GM19463 (cell line): ENCODE results near the gene ELMO1.

ENCODE experiments used
- ATAC-seq: cut with Tn5 transposase; IDR thresholded peaks from one replicate; pipeline ENCODE4 v1.9.1; 2021; ENCODE audit warnings: mild to moderate bottlenecking, moderate library complexity; ENCODE audit not compliant: unreplicated experiment

Gene ELMO1

DNA sequence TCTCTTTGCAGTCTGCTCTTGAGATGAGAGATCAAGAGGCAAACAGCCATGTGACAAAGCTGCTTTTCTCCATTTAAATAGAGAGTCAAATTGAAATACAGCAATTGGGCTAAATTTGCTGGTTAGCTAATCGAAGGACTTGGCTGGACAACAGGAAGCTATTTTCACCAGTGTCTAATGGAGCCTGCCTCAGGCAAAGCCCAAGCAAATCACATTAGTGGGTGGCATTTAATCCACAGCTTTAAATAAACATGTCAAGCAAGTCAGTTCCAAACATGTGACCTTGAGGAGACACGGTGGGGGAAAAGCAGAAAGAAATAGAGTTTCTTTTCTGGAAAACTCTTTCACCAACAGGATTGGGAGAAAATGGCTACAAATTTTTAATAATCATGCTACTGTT lies 543.9 kb downstream of the ELMO1 start:
- no peak for ATAC-seq

GRCh38 chr7:36904101-36904500 lies 544.6 kb downstream of the ELMO1 start:
- ATAC-seq, result no peak

DNA sequence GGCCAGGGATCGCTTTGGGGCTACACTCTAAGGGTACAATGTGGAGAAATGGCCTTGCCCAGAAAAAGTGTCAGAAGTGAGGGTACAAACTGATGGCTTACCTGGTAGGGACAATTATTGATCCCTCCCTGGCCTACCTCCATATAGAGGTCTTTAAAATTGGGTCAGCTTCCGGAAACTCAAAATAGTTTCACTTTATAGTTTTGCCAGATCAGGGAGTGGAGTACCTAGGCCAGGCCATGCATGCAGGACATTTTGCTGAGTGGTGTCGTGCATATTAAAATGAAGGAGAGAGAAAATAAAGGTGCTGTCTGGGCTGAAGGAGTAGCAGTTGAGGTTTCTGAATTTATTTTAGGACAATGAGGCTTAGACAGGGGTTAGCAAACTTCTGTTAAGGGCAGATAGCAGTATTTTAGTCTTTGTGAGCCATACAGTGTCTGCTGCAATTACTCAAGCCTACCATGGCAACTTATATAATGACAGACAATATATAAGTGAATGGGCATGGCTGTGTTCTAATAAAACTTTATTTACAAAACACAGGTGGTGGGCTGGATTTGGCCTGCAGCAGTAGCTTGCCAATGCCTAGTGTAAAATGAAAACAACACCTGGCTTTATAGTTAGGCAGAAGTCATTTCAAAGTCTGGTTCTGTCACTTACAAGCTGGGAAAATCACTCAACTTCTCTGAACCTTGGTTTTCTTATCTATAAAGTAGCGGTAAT lies 547.5 kb downstream of the ELMO1 start:
- no peak for ATAC-seq

DNA sequence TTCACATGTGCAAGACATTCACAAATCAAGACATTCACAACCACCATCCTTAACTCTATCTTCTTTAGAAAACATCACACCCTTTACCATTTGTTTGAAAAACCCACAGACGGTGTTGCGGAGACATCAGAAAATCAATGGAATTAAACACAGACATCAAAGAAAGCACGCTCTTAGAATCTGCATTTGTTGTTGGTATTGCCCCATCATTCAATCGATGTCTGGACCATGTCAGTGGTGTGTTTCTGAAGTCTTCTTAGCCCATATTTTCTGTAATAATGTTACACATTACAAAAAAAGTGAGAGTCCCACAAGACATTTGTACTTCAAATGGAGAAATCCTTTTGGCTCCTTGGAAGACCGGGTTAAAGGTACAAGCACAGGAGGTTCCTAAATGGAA lies 550.5 kb downstream of the ELMO1 start:
- no peak for ATAC-seq

DNA sequence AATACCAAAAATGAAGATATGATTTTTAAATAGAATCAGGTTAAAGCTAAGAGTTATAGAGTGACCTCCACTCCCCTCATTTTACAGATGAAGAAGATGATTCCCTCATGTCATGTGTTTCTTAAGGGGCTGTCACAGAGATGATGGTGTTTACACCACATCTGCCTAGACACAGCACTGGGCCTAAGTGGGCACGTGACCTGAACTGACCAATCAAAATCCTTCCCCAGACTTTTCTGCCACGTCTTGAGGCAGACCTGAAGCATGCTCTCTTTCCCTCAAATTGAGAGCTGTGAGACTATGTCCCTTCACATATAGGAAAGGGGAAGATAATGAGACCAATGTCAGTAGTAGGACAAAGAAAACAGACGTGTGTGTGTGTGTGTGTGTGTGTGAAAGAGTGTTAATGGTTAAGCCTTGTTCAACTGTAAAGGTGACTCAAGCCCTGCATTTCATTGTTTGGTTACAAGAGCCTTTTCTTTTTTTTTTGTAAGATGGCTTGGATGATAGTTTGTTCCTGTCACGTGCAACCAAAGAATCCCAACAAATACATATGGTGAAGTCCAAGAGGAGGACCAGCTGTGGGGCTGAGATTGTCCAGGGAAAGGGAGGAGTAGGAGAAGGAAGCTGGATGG lies 551.6 kb downstream of the ELMO1 start:
- no peak for ATAC-seq

DNA sequence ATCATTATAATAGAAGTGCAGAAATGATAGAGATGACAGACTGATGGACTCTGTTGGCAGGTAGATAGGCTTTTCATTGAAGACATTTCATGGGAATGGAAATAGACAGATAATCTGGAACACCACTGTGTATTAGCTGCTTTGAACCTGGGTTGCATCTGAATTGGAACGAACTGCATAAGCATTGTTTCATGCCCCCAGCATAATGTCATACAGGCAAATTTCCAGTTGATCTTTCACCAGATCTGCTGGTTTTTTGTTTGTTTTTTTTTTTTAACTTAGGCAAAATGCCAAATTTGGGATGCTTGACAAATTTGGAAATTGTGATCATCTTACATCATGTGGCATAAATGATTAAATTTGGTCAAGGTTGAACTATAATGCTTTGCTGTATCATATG lies 552.2 kb downstream of the ELMO1 start:
- no peak for ATAC-seq

DNA sequence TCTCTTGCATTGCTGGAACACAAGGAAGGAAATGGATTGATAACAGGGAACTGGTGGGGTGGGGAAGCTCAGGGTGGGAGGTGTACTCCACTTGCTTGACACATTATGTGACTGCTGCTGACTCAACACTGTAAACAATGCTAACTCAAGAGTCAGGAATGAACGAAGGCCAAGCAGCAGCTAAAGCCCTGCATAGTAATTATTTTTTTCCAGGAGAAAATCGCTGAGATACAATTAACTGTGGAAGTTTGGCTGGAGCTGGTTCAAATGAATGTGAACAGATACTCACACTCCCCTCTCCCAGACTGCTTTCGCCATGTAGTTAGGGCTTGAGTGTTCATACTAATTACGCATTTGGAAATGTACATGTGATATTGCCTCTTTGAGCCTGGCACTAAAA lies 553.5 kb downstream of the ELMO1 start:
- ATAC-seq, result no peak

DNA sequence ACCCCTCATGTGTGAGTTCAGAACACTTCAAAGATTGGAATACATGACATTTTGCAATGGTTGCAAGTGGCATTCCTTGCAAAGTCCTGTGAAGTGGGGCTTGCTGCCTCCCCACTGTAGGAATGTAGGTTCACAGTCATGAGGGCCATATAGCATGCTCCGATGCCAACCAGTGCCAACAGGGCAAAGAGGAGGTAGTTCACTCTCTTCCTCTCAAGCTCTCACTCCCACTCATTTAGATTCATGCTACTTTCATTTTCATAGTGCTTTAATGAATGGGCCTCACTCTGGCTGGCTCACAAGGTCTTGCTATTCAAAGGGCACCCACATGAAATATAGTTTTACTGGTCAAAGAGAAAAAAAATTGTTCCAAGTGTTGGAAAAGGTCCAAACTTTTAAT lies 554.5 kb downstream of the ELMO1 start:
- peak; percentile 71 for ATAC-seq

DNA sequence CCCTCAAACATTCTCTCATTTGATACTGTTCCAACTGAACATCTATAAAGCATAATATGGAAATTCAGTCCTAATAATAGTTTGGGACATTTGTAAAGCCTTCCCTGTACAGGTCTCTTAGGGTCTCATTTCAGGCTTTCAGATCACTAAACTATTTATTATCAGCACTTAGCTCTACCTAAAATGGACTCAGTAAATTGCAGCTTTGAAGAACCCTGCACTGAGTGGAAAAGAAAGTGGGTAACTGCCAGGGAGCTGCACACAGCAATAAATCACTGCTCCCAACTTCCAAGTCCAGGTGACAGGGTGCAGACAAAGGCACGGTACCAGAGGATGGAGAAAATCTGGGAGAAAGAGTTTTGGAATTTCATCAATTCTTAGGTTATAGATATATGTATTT lies 559.5 kb downstream of the ELMO1 start:
- ATAC-seq, result no peak

DNA sequence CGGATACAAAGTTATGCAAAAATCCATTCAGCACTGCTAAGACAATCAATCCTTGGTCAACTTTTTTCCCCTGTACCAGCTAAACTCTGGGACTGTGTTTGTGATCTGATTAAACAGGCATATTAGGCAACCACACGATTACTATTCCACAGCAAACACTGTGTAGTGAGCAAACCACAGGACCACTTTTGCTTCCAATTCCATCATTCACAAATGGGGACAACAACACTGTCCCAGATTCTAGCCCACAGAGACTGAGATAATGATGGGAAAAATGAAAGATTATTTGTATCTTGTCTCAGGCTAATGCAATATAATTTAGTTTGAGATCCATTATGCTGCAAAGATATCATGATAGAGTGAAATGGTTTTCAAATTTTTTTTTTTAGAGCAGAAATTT lies 560.7 kb downstream of the ELMO1 start:
- no peak for ATAC-seq

DNA sequence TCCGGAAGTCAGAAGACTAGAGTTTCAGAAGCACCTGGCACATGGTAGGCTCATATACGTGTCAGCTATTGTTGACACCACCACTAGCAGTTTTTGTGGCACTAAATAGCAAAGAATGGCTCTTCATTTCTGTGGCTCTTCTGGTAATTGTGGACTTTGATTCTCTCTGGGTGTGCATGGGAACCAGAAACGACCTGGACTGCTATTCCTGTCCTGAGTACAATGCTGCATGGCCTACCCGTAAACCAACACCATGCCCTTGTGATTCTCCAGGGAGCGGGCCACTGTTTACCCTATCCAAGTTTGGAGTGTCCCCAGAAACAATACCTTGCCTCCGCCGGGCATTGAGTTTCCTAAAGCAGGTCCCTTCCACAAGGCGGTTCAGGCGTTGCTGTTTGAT lies 561.4 kb downstream of the ELMO1 start:
- no peak for ATAC-seq

DNA sequence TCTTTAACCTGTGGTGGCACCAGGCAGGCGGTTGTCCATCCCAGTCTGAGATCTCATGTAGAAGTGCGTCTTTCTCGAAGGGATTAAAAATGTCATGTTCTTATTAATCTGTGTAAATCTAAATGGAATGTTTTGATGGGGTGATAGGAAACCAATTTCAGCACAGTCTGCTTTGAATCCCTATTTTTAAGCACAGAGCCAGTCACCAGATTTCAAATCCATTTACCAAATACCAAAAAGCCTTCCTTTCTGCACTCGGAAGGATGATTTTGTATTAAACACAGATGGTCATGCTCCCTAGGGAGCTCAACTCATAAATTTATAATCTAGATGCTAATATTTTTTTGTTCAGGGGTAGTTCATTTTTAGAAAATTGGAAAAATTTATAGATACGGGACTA lies 563.8 kb downstream of the ELMO1 start:
- ATAC-seq, result no peak

GRCh38 chr7:36884351-36884750 lies 564.3 kb downstream of the ELMO1 start:
- no peak for ATAC-seq

DNA sequence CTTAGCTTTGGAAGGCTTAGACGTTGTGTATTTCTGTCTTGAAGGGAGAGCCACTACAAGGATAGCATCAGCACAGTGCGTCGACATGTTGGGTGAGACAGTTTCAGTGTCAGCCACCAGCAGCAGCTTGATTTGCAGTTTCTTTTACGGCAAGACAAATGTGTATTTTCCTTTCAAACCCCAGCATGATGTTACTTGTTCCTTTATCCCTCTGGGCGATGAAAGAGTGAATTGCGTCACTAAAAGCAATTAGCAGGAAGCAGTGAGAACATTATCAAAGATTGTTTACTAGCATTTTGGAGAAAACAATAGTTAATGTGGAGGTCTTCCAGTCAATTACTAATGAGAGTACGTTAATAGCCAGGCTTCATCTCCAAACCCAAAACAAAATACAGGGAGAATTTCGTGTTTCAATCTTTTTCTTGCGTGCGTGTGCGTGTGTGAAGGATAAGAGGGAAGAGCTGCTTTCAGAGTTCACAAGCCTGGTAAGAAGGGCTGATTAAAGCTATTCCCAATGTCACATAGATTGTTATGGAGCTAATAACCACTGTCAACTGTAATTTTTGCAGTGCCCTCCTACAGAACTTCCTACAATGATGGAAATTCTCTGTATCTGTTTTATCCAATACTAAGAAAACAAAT lies 567.3 kb downstream of the ELMO1 start:
- ATAC-seq, result no peak

- ATAC-seq, result no peak
These were observed 568.6 kb downstream of the ELMO1 start for GRCh38 chr7:36880108-36880507.

DNA sequence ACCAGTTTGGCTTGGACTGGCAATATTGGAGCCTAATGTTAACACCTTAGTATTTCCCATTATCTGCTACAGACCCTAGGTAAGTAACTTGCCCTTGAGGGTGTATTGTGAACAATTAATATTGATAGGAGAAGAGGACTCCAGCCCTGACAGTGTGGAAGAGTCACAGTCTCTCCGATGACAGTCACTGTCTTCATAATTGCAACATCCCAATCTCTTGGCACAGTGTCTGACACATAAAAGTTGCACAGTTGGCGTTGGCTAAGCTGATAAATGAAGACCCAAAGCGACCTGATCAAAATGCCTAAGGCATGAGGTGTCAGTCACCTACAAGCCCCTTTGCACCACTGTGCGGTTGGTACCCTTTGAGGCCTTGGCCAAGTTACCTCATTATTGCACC lies 569.6 kb downstream of the ELMO1 start:
- ATAC-seq, result no peak

- ATAC-seq, result no peak
These were observed 570.4 kb downstream of the ELMO1 start for GRCh38 chr7:36878288-36878687.

- no peak for ATAC-seq
These were observed 572.9 kb downstream of the ELMO1 start for GRCh38 chr7:36875794-36876193.

DNA sequence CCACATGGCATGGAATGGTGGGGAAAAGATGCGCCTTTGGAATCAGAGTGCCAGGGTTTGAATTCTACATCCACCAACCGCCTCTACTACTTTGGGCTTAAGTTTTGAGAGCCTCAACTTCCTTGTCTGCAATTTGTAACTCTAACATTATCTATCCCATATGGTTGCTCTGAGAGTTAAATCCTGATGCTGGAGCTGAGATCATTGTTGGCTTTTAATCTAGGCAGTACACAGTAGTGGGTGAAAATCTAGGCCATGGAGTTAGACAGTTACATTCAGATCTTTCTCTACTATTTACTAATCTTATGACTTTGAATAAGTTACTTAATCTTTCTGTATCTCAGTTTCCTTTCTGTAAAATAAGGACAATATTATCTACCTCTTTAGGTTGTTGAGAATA lies 574.6 kb downstream of the ELMO1 start:
- ATAC-seq, result no peak

- ATAC-seq, result no peak
These were observed 576.8 kb downstream of the ELMO1 start for GRCh38 chr7:36871863-36872262.

DNA sequence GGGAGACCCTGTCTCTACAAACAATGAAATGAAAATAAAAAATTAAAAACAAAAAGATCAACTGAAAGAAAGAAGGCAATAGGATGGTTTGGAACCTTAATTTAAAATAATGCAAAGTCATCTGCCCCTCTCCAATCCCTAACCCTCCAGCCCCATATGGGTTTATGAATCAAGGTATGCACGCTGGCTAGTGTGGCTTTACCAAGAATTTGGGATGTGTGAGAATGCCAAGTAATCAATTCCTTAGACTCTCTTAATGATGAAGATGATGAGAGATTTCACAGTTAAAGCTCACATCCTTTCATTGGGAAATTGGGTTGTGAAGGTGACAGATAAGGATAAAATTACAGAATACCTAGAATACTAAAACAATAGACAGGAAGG lies 577.3 kb downstream of the ELMO1 start:
- ATAC-seq, result no peak

- ATAC-seq, result no peak
These were observed 577.9 kb downstream of the ELMO1 start for GRCh38 chr7:36870625-36871354.
